A549 (cell line): ENCODE data around the gene SLC2A1. TPM values are rescaled to one million over a fixed set of nuclear protein-coding genes. Genes with fewer than 3 reads are reported as not detected.
A peak's percentile ranks its signal among the peaks of the same experiment; 100 is the strongest.

Experiments
- ATAC-seq, 2 experiments: fragments of 200-7000 bp in 1 of 2; fragments of >200 bp in 1 of 2; cut with Nextera tagmentation in 1 of 2; cut with Tn5 transposase in 1 of 2; 3 replicates each; pipeline versions ENCODE4 v1.8.0 to v1.9.1; 2018 to 2020; ENCODE audit warnings: mild to moderate bottlenecking in 1 of 2, moderate library complexity in 1 of 2
- CTCF ChIA-PET: fragments of 300-600 bp; sonication (Branson Sonifier 250); formaldehyde crosslinking; extraction: SDS; loops from one replicate; lab custom pipeline; 2021; ENCODE audit warnings: antibody characterized with exemption, inconsistent platforms; lab: Yijun Ruan, JAX
- POLR2A ChIA-PET: fragments of 350-600 bp; formaldehyde crosslinking; extraction: SDS; loops from one replicate; lab custom pipeline; 2021; ENCODE audit warnings: antibody characterized with exemption, inconsistent platforms; lab: Yijun Ruan, JAX
- DNase-seq, 2 experiments: peaks; one replicate each; pipeline versions ENCODE4 v3.0.0 to v3.0.0-alpha.2; 2011 to 2016; ENCODE audit warnings: low read depth in 1 of 2, low spot score in 1 of 2
- FAIRE-seq: peaks from 2 replicates; lab custom pipeline; 2011; peaks lifted over from hg19 to GRCh38; lab: Jason Lieb, UNC
- H3K27ac ChIP-seq, 2 experiments: fragments of >200 bp; sonication (Bioruptor Twin); formaldehyde crosslinking; 3 replicates each; pipeline ENCODE4 v1.5.1; 2016 to 2017
- H3K4me1 ChIP-seq: fragments of >200 bp; sonication (Bioruptor Twin); formaldehyde crosslinking; 3 replicates; pipeline ENCODE4 v1.6.1; 2016
- H3K4me2 ChIP-seq: fragments of >200 bp; sonication (Bioruptor Twin); formaldehyde crosslinking; 3 replicates; pipeline ENCODE4 v1.6.1; 2016
- H3K4me3 ChIP-seq: fragments of >200 bp; sonication (Bioruptor Twin); formaldehyde crosslinking; 3 replicates; pipeline ENCODE4 v1.5.1; 2016
- H3K9me3 ChIP-seq: fragments of >200 bp; sonication (Bioruptor Twin); formaldehyde crosslinking; 3 replicates; pipeline ENCODE4 v1.6.1; 2016
- CBX8 ChIP-seq: fragments of 200-600 bp; sonication (generic); IDR thresholded peaks from 2 replicates; pipeline ENCODE4 v1.6.1; 2016
- CHD2 ChIP-seq: fragments of 150-350 bp; IDR thresholded peaks from 2 replicates; pipeline ENCODE4 v1.6.1; 2014; ENCODE audit warnings: low read length; ENCODE audit not compliant: partially characterized antibody
- CHD4 ChIP-seq: fragments of 200-600 bp; sonication (generic); IDR thresholded peaks from 2 replicates; pipeline ENCODE4 v1.6.1; 2016; ENCODE audit warnings: antibody characterized with exemption, mild to moderate bottlenecking, borderline replicate concordance
- E2F6 ChIP-seq: IDR thresholded peaks from 2 replicates; pipeline ENCODE4 v1.6.1; 2012; ENCODE audit warnings: low read depth, borderline replicate concordance
- EP300 ChIP-seq, 2 experiments: fragments of >200 bp; sonication (Bioruptor Twin); formaldehyde crosslinking; IDR thresholded peaks; 2 replicates in 1 of 2; 3 replicates in 1 of 2; pipeline ENCODE4 v1.6.1; 2016 to 2017
- FOSB ChIP-seq: fragments of 250-450 bp; sonication (Bioruptor Pico); IDR thresholded peaks from 2 replicates; pipeline ENCODE4 v1.5.0; 2020; ENCODE audit warnings: mild to moderate bottlenecking, moderate library complexity
- HDAC2 ChIP-seq: fragments of 200-600 bp; sonication (generic); IDR thresholded peaks from 2 replicates; pipeline ENCODE4 v1.6.1; 2016
- HEYL ChIP-seq: fragments of 250-450 bp; sonication (Bioruptor Pico); IDR thresholded peaks from 2 replicates; pipeline ENCODE4 v1.8.0; 2021; ENCODE audit warnings: mild to moderate bottlenecking, moderate library complexity
- KDM1A ChIP-seq: fragments of 200-600 bp; sonication (generic); IDR thresholded peaks from 2 replicates; pipeline ENCODE4 v1.6.1; 2016; ENCODE audit warnings: low read depth, mild to moderate bottlenecking
- KDM5A ChIP-seq: fragments of 200-600 bp; sonication (generic); IDR thresholded peaks from 2 replicates; pipeline ENCODE4 v1.6.1; 2016; ENCODE audit warnings: antibody characterized with exemption, mild to moderate bottlenecking
- MAX ChIP-seq: IDR thresholded peaks from 2 replicates; pipeline ENCODE4 v1.6.1; 2012
- MAZ ChIP-seq: fragments of 150-350 bp; IDR thresholded peaks from 2 replicates; pipeline ENCODE4 v1.6.1; 2014; ENCODE audit warnings: antibody characterized with exemption, low read depth, low read length, borderline replicate concordance
- MYC ChIP-seq: IDR thresholded peaks from 2 replicates; pipeline ENCODE4 v1.6.1; 2012; ENCODE audit warnings: mild to moderate bottlenecking, inconsistent platforms, low read length, improper control_type of control experiment, borderline replicate concordance
- NFE2L2 ChIP-seq: fragments of 150-350 bp; conservative IDR thresholded peaks from 2 replicates; pipeline ENCODE4 v1.6.1; 2014; ENCODE audit warnings: low read length
- POLR2AphosphoS2 ChIP-seq: conservative IDR thresholded peaks from 2 replicates; pipeline ENCODE4 v1.6.1; 2012; ENCODE audit warnings: low read length, improper control_type of control experiment, inconsistent platforms
- RAD21 ChIP-seq, 2 experiments: fragments of >200 bp in 1 of 2; sonication (Bioruptor Twin) in 1 of 2; formaldehyde crosslinking in 1 of 2; IDR thresholded peaks in 1 of 2; conservative IDR thresholded peaks in 1 of 2; 2 replicates in 1 of 2; 3 replicates in 1 of 2; pipeline ENCODE4 v1.6.1; 2012 to 2018; ENCODE audit warnings: inconsistent platforms in 1 of 2
- RNF2 ChIP-seq: fragments of 200-600 bp; sonication (generic); IDR thresholded peaks from 2 replicates; pipeline ENCODE4 v1.6.1; 2016; ENCODE audit warnings: low read depth, mild to moderate bottlenecking, antibody characterized with exemption, moderate library complexity, borderline replicate concordance
- SMC3 ChIP-seq: fragments of >200 bp; sonication (Bioruptor Twin); formaldehyde crosslinking; IDR thresholded peaks from 3 replicates; pipeline ENCODE4 v1.6.1; 2018; ENCODE audit warnings: inconsistent platforms
- TP53 ChIP-seq: fragments of 250-450 bp; sonication (Bioruptor Pico); IDR thresholded peaks from 2 replicates; pipeline ENCODE4 v1.5.0; 2021; ENCODE audit warnings: mild to moderate bottlenecking, moderate library complexity
- ZC3H11A ChIP-seq: fragments of 450-650 bp; IDR thresholded peaks from 2 replicates; pipeline ENCODE4 v1.6.1; 2014; ENCODE audit warnings: antibody characterized with exemption, mild to moderate bottlenecking
- ZNF302 ChIP-seq: fragments of 250-450 bp; sonication (Bioruptor Pico); IDR thresholded peaks from 2 replicates; pipeline ENCODE4 v1.9.0; 2021; ENCODE audit warnings: inconsistent platforms, mild to moderate bottlenecking, moderate library complexity
- WGBS: methylation state at CpG from one replicate; pipeline ENCODE4 v1.1.6; 2017; ENCODE audit errors: missing lambda C conversion rate; 5-methylcytosine and 5-hydroxymethylcytosine counted together
- polyA plus RNA-seq, 4 experiments: library from polyadenylated mRNA; depleted of rRNA in 3 of 4; stranded (reverse); fragments of >200 nt; fragmentation: RNase III in 1 of 4; extraction: RNeasy Plus Mini Kit Qiagen cat#74134 plus additional on column Dnase treatment in 1 of 4; gene quantifications; 2 replicates in 3 of 4; 3 replicates in 1 of 4; pipeline ENCODE4 v1.2.3, GENCODE V29; 2011 to 2017
- TF ChIP-seq, protein P1 (sequence below): fragments of >200 bp; sonication (Bioruptor Twin); formaldehyde crosslinking; IDR thresholded peaks from 3 replicates; pipeline ENCODE4 v1.5.1; 2016
- TF ChIP-seq, protein P2 (sequence below): fragments of 250-450 bp; sonication (Bioruptor Pico); IDR thresholded peaks from 2 replicates; pipeline ENCODE4 v1.5.0; 2021; ENCODE audit warnings: mild to moderate bottlenecking, moderate library complexity, borderline replicate concordance
- TF ChIP-seq, protein P3 (sequence below): fragments of >200 bp; sonication (Bioruptor Twin); formaldehyde crosslinking; IDR thresholded peaks from 3 replicates; pipeline ENCODE4 v1.6.1; 2016

The SLC2A1 gene
- polyA plus RNA-seq, 2 of the 4 experiments (the other 2 are of a cell fraction): 106 to 124 TPM

DNA sequence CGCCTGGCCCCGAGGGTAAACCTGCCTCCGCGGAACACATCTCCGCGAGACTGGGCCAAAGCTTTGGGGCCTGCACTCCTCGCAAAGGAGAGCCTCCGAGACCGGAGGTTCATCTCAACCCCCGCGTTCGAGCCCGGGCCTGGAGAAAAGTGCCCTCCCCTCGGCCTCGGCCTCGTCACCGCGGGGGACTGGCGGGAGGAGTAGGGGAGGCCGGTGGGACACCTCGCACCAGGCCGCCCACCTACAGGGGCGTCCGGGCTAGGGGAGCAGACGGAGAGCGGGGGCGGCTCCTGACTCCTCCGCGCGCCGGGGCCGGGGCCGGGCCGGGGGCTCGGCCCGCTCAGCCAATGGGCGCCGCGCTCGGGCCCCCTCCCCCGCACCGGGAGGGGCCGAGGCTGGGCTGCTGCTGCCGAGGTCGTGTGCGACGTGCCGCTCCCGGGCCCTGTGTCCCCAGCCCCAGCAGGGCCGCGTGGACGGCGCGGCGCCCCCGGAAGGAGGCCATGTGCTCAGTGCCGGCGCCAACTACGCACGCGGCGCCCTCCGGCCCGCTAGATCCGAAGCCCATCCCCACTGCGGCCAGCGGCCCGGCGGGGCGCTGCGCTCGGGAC, 684 bp downstream of the SLC2A1 start:
- FAIRE-seq (no peak), ATAC-seq (peak; percentile 53 to 63), DNase-seq (peak; percentile 56 to 72)
- Histone ChIP-seq H3K4me2 (peak overlapping the region; percentile 93), H3K4me1 (peaks cover 69% of the 10 kb centered on the region), H3K4me3 (peak overlapping the region; percentile 86), H3K9me3 (no peaks in the 10 kb centered on the region), H3K27ac (peak overlapping the region; percentile 87 to 88)
- TF ChIP-seq CHD2: no peak
- peak; percentile 45; the same call in 1 of the 2 replicates for TF ChIP-seq MAX
- TF ChIP-seq, protein P1, sequence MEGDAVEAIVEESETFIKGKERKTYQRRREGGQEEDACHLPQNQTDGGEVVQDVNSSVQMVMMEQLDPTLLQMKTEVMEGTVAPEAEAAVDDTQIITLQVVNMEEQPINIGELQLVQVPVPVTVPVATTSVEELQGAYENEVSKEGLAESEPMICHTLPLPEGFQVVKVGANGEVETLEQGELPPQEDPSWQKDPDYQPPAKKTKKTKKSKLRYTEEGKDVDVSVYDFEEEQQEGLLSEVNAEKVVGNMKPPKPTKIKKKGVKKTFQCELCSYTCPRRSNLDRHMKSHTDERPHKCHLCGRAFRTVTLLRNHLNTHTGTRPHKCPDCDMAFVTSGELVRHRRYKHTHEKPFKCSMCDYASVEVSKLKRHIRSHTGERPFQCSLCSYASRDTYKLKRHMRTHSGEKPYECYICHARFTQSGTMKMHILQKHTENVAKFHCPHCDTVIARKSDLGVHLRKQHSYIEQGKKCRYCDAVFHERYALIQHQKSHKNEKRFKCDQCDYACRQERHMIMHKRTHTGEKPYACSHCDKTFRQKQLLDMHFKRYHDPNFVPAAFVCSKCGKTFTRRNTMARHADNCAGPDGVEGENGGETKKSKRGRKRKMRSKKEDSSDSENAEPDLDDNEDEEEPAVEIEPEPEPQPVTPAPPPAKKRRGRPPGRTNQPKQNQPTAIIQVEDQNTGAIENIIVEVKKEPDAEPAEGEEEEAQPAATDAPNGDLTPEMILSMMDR: peak; percentile 18; the same call in 1 of the 3 replicates
- TF ChIP-seq CHD4: no peak
- TF ChIP-seq RAD21 (conservative IDR thresholded peaks at IDR 0.05 in 1 of 2, IDR thresholded peaks at IDR 0.05 in 1 of 2): no peak
- TF ChIP-seq HDAC2: no peak
- no peak for TF ChIP-seq EP300 (IDR thresholded peaks at IDR 0.05)
- TF ChIP-seq ZNF302 (CRISPR knock-in tag): no peak
- TF ChIP-seq MYC: peak; percentile 34; the same call in 1 of the 2 replicates
- TF ChIP-seq SMC3: no peak
- no peak for TF ChIP-seq E2F6
- TF ChIP-seq POLR2AphosphoS2: no peak
- TF ChIP-seq HEYL: no peak
- TF ChIP-seq CBX8: no peak
- no CpG with 5 or more reads among the region's 72 CpGs for WGBS
- ChIA-PET POLR2A (no interaction called here), CTCF (interaction anchor here (1.0 to 2.9 kb wide), 6 partner anchors 8 to 116 kb away, joined by 3 to 9 read pairs (median 5); no protein-coding TSS in a partner anchor)

- no peak for TF ChIP-seq HDAC2
- TF ChIP-seq MAZ: no peak
- TF ChIP-seq NFE2L2: no peak
- TF ChIP-seq, protein P2, sequence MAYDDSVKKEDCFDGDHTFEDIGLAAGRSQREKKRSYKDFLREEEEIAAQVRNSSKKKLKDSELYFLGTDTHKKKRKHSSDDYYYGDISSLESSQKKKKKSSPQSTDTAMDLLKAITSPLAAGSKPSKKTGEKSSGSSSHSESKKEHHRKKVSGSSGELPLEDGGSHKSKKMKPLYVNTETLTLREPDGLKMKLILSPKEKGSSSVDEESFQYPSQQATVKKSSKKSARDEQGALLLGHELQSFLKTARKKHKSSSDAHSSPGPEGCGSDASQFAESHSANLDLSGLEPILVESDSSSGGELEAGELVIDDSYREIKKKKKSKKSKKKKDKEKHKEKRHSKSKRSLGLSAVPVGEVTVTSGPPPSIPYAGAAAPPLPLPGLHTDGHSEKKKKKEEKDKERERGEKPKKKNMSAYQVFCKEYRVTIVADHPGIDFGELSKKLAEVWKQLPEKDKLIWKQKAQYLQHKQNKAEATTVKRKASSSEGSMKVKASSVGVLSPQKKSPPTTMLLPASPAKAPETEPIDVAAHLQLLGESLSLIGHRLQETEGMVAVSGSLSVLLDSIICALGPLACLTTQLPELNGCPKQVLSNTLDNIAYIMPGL (CRISPR knock-in tag): no peak
- no peak for TF ChIP-seq KDM1A
- TF ChIP-seq, protein P3, sequence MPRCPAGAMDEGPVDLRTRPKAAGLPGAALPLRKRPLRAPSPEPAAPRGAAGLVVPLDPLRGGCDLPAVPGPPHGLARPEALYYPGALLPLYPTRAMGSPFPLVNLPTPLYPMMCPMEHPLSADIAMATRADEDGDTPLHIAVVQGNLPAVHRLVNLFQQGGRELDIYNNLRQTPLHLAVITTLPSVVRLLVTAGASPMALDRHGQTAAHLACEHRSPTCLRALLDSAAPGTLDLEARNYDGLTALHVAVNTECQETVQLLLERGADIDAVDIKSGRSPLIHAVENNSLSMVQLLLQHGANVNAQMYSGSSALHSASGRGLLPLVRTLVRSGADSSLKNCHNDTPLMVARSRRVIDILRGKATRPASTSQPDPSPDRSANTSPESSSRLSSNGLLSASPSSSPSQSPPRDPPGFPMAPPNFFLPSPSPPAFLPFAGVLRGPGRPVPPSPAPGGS: no peak
- no peak for TF ChIP-seq CBX8
- no peak for TF ChIP-seq ZC3H11A
- TF ChIP-seq FOSB (CRISPR knock-in tag): no peak
- no peak for TF ChIP-seq TP53 (CRISPR knock-in tag)
- TF ChIP-seq MAX: no peak
- no peak for TF ChIP-seq KDM5A
- no peak for TF ChIP-seq ZNF302 (CRISPR knock-in tag)
- TF ChIP-seq SMC3: no peak
- no peak for TF ChIP-seq RNF2
- TF ChIP-seq CHD4: no peak
- TF ChIP-seq, protein P1: no peak
- POLR2A ChIA-PET: interaction anchor here (1.2 to 1.6 kb wide), 2 partner anchors 21 to 33 kb away, joined by 4 read pairs; no protein-coding TSS in a partner anchor
- CTCF ChIA-PET: interaction anchor here (1.0 to 2.9 kb wide), 7 partner anchors 8 to 116 kb away, joined by 3 to 9 read pairs (median 5); no protein-coding TSS in a partner anchor
- H3K4me3 ChIP-seq: peak overlapping the region; percentile 86
- 3% methylated on average over 19 of the region's 26 CpGs for WGBS
- FAIRE-seq: no peak
- H3K27ac ChIP-seq: peak overlapping the region; percentile 87 to 88
- ATAC-seq: no peak
- H3K4me1 ChIP-seq: peaks cover 69% of the 10 kb centered on the region
- DNase-seq: no peak
- H3K9me3 ChIP-seq: no peaks in the 10 kb centered on the region
- peak overlapping the region; percentile 93 for H3K4me2 ChIP-seq
These were observed 1.3 kb downstream of the SLC2A1 start for GRCh38 chr1:42957229-42957879.
